Ovary (tissue), 9 donors: Measurements from ENCODE around the gene CNTFR. TPM values are rescaled to one million over a fixed set of nuclear protein-coding genes. Genes with fewer than 3 reads are reported as not detected.

Experiments used
- DNase-seq, 5 donors: peaks; one replicate each; pipeline ENCODE4 v3.0.0-alpha.2; 2019 to 2020
- H3K27ac ChIP-seq, 2 donors: fragments of 200-600 bp; one replicate each; pipeline versions ENCODE4 v1.5.1 to v1.8.0; 2019 to 2022
- H3K27me3 ChIP-seq: fragments of 200-600 bp; one replicate; pipeline ENCODE4 v1.8.0; 2022
- H3K36me3 ChIP-seq: fragments of 200-600 bp; sonication (generic); one replicate; pipeline ENCODE4 v1.5.1; 2019
- H3K4me1 ChIP-seq: one replicate; pipeline ENCODE4 v1.8.1; 2013; ENCODE audit warnings: mild to moderate bottlenecking, moderate library complexity; ENCODE audit not compliant: insufficient read depth
- H3K4me3 ChIP-seq: fragments of 200-600 bp; sonication (generic); one replicate; pipeline ENCODE4 v1.5.1; 2017
- H3K9me3 ChIP-seq, 2 donors: fragments of 200-600 bp in 1 of 2; sonication (generic) in 1 of 2; one replicate each; pipeline versions ENCODE4 v1.5.1 to v1.8.1; 2013 to 2019; ENCODE audit warnings: mild to moderate bottlenecking in 1 of 2, moderate library complexity in 1 of 2
- EP300 ChIP-seq: sonication (generic); formaldehyde crosslinking; IDR thresholded peaks from one replicate; pipeline ENCODE4 v1.6.1; 2017; ENCODE audit warnings: antibody characterized with exemption
- POLR2A ChIP-seq: fragments of 450-650 bp; IDR thresholded peaks from one replicate; pipeline ENCODE4 v1.6.1; 2017; ENCODE audit warnings: antibody characterized with exemption, mild to moderate bottlenecking, moderate library complexity
- WGBS, 3 donors: extraction: QIAGEN DNeasy Blood & Tissue Kit in 1 of 3; methylation state at CpG; one replicate each; pipeline versions ENCODE4 v1.1.5 to v1.1.7; 2013 to 2017; 5-methylcytosine and 5-hydroxymethylcytosine counted together
- intact Hi-C, 4 donors: fragments of 100-400 bp; cut with DNase I; formaldehyde crosslinking; loops; one replicate each; pipeline versions ENCODE4 v1.11.0 to v1.15.1; 2022 to 2023
- polyA plus RNA-seq, 2 donors: library from polyadenylated mRNA; stranded (reverse); fragments of 200-250 nt in 1 of 2; fragments of 350-450 nt in 1 of 2; fragmentation: Illumina TruSeq in 1 of 2; extraction: RNeasy Lipid Tissue Mini Kit (QIAGEN cat#74804) in 1 of 2; gene quantifications; one replicate each; pipeline ENCODE4 v1.2.3, GENCODE V29; 2013 to 2014
- total RNA-seq, 7 donors: library from RNA; depleted of rRNA in 2 of 7; stranded (reverse); fragments of >200 nt in 2 of 7; fragmentation: NEBNext Ultra II Directional in 3 of 7; extraction: Animal tissue kit (Norgen Biotek cat#: 25700) in 3 of 7; gene quantifications; one replicate each; pipeline versions ENCODE4 v1.1.0 to v1.2.4, GENCODE V29; 2016 to 2023
- TF ChIP-seq, protein P1 (sequence below), 3 donors: fragments of 450-650 bp in 2 of 3; fragments of 200-600 bp in 1 of 3; IDR thresholded peaks; one replicate each; pipeline versions ENCODE4 v1.5.1 to v1.8.0; 2016 to 2022; ENCODE audit warnings: antibody characterized with exemption in 3 of 3, mild to moderate bottlenecking in 1 of 3
- donor health status: DM: no; HTN: no; CAD: no; lungs with moderate emphysema.
- donor health status: DM: no; HTN: no; CAD: no.
- donor health status: Bipolar disorder and iron deficiency.
- donor health status: DM: yes; HTN: yes; CAD: no.
- donor health status: DM: no; HTN: no; CAD: no.
- donor health status: DM: yes; HTN: yes; CAD: no.

The CNTFR gene
- total and polyA plus RNA-seq, 9 donors = 1.2 to 4.7 (median 2.6) TPM

DNA sequence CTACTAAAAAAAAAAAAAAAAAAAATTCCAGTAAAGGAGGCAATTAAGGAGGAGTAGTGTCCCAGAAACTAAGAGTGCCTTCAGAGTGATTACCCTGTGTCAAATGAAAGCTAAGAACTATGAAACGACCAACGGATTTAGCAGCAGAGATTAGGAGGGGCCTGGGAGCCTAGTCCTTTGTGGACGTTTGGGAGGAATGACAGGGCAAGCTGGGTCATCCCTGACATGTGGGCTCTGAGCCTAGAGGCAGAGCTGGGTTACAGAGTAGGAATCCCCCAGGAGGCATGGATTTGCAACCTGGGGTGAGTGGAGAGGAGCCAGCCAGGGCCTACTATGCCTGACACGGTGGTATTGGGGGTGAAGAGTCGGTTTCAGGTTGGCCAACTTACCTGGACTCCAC lies 43.6 kb upstream of the CNTFR start:
- Histone ChIP-seq H3K9me3 (no peaks in the 10 kb centered on the region), H3K4me3 (no peak overlapping the region), H3K36me3 (no peaks in the 10 kb centered on the region), H3K27ac (no peak overlapping the region), H3K27me3 (peaks cover under 1% of the 10 kb centered on the region), H3K4me1 (peaks cover 5% of the 10 kb centered on the region)
- 39 to 57% (median 43%) methylated on average over 5 of the region's 5 CpGs for WGBS, 3 donors
- intact Hi-C loops = no loop called here
- TF ChIP-seq POLR2A (no peak), EP300 (no peak)
- TF ChIP-seq, protein P1, sequence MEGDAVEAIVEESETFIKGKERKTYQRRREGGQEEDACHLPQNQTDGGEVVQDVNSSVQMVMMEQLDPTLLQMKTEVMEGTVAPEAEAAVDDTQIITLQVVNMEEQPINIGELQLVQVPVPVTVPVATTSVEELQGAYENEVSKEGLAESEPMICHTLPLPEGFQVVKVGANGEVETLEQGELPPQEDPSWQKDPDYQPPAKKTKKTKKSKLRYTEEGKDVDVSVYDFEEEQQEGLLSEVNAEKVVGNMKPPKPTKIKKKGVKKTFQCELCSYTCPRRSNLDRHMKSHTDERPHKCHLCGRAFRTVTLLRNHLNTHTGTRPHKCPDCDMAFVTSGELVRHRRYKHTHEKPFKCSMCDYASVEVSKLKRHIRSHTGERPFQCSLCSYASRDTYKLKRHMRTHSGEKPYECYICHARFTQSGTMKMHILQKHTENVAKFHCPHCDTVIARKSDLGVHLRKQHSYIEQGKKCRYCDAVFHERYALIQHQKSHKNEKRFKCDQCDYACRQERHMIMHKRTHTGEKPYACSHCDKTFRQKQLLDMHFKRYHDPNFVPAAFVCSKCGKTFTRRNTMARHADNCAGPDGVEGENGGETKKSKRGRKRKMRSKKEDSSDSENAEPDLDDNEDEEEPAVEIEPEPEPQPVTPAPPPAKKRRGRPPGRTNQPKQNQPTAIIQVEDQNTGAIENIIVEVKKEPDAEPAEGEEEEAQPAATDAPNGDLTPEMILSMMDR (IDR thresholded peaks at IDR 0.05) = no peak
- no peak for DNase-seq

- intact Hi-C loops = no loop called here
- Histone ChIP-seq H3K27ac (no peak overlapping the region), H3K4me3 (no peak overlapping the region), H3K36me3 (no peaks in the 10 kb centered on the region), H3K9me3 (no peaks in the 10 kb centered on the region), H3K27me3 (peaks cover 12% of the 10 kb centered on the region), H3K4me1 (peaks cover 2% of the 10 kb centered on the region)
- no peak for DNase-seq
- WGBS, 3 donors = 19 to 32% (median 30%) methylated on average over 5 of the region's 5 CpGs
- TF ChIP-seq EP300 (no peak), POLR2A (no peak)
- TF ChIP-seq, protein P1 (IDR thresholded peaks at IDR 0.05) = no peak
These were observed 41.1 kb upstream of the CNTFR start for GRCh38 chr9:34630402-34631154.

- intact Hi-C loops = no loop called here
- Histone ChIP-seq H3K4me3 (no peak overlapping the region), H3K9me3 (no peaks in the 10 kb centered on the region), H3K27ac (no peak overlapping the region), H3K27me3 (peaks cover 12% of the 10 kb centered on the region), H3K4me1 (peaks cover 4% of the 10 kb centered on the region), H3K36me3 (no peaks in the 10 kb centered on the region)
- DNase-seq = no peak
- no peak for TF ChIP-seq EP300
- WGBS, 3 donors = 18 to 26% (median 19%) methylated on average over 5 of the region's 5 CpGs
These were observed 39.9 kb upstream of the CNTFR start for GRCh38 chr9:34629491-34629808.

- Histone ChIP-seq H3K36me3 (no peaks in the 10 kb centered on the region), H3K4me1 (peaks cover 4% of the 10 kb centered on the region), H3K9me3 (no peaks in the 10 kb centered on the region), H3K4me3 (peak within 1 kb of the TSS; percentile 11), H3K27me3 (peaks cover 12% of the 10 kb centered on the region), H3K27ac (no peak within 1 kb of the TSS)
- peak in 1 of 5 donors; percentile 56 for DNase-seq
- intact Hi-C loops = no loop called here
- WGBS, 3 donors = 1 to 2% (median 2%) methylated on average over 47 to 69 of the region's 69 CpGs
- TF ChIP-seq POLR2A (no peak), EP300 (no peak)
- TF ChIP-seq, protein P1 (IDR thresholded peaks at IDR 0.05) = no peak
These were observed 39.3 kb upstream of the CNTFR start, which contains the start of gene ARID3C for GRCh38 chr9:34628656-34629490. Gene ARID3C (minus strand): TSS chr9:34629066. CDS start chr9:34628014, 1,052 bp downstream.
